Measurements from ENCODE around the gene GDF11. TPM values are rescaled to one million over a fixed set of nuclear protein-coding genes. Genes with fewer than 3 reads are reported as not detected.

Gene GDF11
- total RNA-seq, 4 donors from 2014 or later: 1.9 to 5.4 (median 2.5) TPM

DNA sequence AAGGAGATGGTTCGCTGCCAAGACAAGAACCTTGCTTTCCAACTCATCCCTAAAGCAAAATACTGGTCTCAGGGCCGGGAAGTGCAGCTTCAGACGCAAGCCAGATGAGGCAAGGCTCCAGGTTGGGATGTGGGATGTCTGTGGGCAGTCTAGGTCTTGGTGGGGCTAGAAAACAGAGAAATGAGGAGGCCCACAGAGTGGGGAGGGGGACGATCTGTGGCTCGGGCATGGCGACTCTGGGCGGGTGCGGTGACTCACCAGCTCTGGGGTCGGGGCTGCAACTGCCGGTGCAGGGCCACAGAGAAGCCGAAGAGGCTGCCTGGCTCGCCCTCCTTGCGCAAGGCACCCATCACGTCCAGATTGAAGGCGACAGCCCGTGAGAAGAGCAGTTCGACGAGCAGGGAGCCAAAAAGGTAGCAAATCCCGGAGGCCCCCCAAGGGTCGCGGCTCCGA, 35.7 kb upstream of the GDF11 start:
- TF ChIP-seq, protein P1, sequence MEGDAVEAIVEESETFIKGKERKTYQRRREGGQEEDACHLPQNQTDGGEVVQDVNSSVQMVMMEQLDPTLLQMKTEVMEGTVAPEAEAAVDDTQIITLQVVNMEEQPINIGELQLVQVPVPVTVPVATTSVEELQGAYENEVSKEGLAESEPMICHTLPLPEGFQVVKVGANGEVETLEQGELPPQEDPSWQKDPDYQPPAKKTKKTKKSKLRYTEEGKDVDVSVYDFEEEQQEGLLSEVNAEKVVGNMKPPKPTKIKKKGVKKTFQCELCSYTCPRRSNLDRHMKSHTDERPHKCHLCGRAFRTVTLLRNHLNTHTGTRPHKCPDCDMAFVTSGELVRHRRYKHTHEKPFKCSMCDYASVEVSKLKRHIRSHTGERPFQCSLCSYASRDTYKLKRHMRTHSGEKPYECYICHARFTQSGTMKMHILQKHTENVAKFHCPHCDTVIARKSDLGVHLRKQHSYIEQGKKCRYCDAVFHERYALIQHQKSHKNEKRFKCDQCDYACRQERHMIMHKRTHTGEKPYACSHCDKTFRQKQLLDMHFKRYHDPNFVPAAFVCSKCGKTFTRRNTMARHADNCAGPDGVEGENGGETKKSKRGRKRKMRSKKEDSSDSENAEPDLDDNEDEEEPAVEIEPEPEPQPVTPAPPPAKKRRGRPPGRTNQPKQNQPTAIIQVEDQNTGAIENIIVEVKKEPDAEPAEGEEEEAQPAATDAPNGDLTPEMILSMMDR (IDR thresholded peaks at IDR 0.05): no peak
- no peak for DNase-seq (ENCODE audit: low spot score)
- peak; percentile 7 for ATAC-seq (ENCODE audit: low FRiP score)

DNA sequence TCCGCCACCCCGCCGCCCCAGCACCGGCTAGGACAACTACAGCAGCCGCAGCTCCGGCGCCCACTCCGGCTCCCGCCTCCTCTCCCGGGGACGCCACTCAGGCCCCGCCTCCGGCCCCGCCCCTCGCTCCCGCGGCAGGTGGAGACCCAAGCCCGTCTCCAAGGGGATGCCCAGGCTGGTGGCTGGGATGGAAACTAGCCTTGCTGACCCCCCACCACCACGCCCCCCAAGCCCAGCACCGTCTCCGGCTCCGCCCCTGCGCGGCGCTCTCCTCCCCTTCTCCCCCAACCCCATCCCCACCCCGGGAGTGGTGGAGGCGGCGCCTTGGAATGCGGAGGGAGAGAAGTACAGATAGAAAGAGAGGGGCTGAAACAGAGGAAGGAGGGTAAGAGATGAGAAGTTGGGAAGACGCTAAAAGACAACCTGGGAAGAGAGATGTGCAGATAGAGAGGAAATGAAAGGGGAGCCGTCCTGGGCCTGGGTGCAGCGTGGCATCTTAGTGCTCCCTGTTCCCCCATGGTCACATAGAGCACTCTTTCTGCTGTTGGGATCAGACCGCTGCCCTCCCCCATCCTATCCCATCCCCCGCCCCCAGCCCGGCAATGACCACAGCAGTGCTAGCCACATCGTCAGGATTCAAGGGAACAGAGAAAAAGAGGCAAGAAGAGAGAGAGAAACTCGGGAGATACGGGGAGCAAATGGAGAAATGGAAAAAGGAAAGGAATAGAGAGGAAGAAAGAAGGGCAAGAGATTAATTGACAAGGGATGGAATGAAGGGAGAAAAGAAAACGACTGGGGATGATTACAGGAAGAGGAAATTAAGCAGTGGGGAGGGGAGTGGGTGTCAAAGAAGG, 34.9 kb upstream of the GDF11 start, which contains the start of gene ITGA7:
Gene ITGA7 (minus strand): TSS at position 64 of the 854 bp plus-strand sequence. CDS start 222 bp downstream, outside the sequence.
- TF ChIP-seq, protein P1 (IDR thresholded peaks at IDR 0.05): no peak
- ATAC-seq (ENCODE audit: low FRiP score) (peak; percentile 63), DNase-seq (ENCODE audit: low spot score) (no peak)

DNA sequence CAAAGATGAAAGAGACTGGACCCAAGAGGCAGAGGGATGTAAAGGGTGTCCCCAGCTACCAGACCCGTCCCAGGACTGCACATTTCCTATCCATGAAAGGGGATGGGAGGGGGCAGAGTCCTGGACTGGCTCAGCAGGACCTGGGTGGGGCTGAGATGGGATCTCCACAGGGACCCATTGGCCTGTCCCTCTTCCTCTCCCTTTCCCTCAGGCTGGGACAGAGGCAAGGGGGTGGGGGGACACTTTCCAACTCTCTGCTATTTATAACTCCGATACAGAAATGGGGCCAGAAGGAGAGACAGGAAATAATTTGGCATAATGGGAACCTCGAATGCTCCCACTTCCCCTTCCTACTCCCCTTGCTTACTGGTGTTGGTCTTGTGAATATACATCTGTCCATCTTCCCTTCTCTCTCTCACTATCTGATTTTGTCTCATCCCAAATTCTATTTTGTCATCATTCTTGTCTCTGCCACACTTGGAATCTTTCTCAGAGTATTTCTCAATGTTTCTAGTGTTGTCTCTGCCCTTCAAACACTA, 34.2 kb upstream of the GDF11 start:
- ATAC-seq (ENCODE audit: low FRiP score): no peak

DNA sequence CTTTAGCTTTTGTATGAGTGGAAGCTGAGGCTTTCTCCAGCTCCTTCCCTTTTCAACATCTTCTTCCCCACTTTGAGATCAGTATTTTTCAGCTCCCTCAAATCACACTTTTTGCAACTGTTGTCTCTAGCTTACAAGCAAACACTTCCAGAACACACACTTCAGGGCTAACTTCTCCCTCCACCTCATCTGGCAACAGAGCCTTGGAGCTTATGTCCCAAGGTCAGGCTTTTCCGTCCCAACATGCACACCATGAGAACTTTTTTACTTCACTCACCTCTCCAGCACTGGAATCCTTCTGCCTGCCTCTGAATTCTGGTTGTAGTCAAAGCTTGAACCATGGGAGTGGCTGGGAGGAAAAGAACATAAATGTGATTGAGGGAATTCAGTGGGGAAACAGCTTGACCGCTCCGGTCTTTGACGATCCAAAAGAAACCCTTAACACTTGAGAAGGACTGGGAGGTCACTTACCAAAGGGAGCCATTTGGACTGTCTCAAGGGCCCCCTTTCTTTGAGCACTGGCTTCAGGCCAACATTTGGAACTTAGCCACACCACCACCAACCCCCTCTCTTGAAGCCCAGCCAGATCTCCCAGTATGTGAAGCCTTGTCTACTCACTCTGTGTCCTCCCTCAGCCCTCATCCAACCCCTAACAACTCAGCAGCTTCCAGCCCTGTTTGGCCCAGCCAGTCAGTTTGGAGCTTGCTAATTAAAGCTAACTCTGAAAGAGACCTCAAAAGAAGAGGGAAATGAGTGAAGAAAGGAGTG, 31.0 kb upstream of the GDF11 start:
- TF ChIP-seq, protein P1 (IDR thresholded peaks at IDR 0.05): no peak
- ATAC-seq (ENCODE audit: low FRiP score) (no peak), DNase-seq (ENCODE audit: low spot score) (no peak)

More for the DNA sequence above, 34.2 kb upstream of the GDF11 start:
- no peak for DNase-seq (ENCODE audit: low spot score)
- TF ChIP-seq, protein P1 (IDR thresholded peaks at IDR 0.05): no peak

DNA sequence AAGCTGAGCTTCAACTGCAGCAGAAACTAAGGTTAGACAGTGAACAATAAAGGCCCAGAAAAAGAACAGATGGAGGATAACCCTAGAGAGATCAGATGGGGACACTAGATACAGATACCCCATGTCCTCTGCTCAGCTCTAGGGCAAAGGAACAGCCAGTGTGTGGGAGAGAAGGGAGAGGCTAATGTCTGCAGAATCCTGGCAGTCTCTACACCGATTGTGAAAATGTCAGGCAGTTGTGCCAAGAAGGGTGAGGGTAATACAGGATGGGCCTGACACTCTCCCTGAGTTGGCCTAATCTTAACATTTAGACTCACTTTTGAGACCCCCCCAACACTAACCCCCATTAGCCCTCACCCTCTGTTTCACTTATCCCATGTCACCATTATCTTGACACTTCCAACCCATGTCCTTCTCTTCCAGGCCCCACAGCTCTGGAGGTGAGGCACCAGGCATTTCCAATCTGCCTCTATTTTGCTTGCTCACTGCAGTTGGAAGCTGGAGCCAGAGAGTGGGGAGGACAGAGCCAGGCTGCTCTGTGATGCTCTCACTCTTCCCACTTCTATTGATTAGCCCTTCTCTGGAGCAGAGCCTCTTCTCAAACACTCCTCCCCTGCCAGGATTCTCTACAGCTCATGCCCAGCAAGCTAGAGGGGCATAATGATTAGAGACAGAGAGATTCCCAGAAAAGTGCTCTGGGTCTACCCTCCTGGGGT, 30.1 kb upstream of the GDF11 start:
- ATAC-seq (ENCODE audit: low FRiP score) (no peak), DNase-seq (ENCODE audit: low spot score) (no peak)
- TF ChIP-seq, protein P1 (IDR thresholded peaks at IDR 0.05): no peak

DNA sequence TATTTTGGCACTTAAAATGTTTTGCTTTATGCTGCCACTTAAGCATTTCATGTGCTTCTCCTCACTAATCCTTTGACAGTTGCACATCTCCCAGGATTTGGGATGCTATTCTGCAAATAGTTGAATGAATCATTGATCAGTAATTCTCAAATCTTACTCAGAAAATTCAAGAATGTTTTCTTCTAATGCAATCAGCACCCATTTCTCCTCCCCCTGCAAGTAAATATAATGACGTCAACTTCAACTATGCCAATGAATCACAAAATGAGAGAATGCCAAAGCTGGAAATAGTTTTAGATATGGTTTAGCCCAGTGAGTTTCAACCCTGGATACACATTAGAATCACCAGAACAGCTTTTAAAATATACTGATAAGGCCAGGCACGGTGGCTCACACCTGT, 29.2 kb upstream of the GDF11 start:
- TF ChIP-seq, protein P1 (IDR thresholded peaks at IDR 0.05): no peak
- no peak for DNase-seq (ENCODE audit: low spot score)
- peak; percentile 6 for ATAC-seq (ENCODE audit: low FRiP score)
